PC-9 (cell line): ENCODE data around the gene PDE1C. TPM values are rescaled to one million over a fixed set of nuclear protein-coding genes. Genes with fewer than 3 reads are reported as not detected.

ENCODE experiments used
- BruUV-seq: library from RNA; stranded (reverse); fragments of 400-500 nt; replicated peaks from 2 replicates; lab custom pipeline; 2021; lab: Mats Ljungman, UMichigan
- CTCF ChIA-PET: fragments of 300-600 bp; sonication (Branson Sonifier 250); formaldehyde crosslinking; loops from one replicate; lab custom pipeline; 2022; ENCODE audit warnings: antibody characterized with exemption; lab: Charles Lee
- POLR2A ChIA-PET: fragments of 300-600 bp; sonication (Branson Sonifier 250); formaldehyde crosslinking; loops from one replicate; lab custom pipeline; 2022; ENCODE audit warnings: antibody characterized with exemption; ENCODE audit not compliant: unreplicated experiment; lab: Charles Lee
- DNase-seq, 2 experiments: peaks; one replicate each; pipeline versions ENCODE4 v3.0.0 to v3.0.0-alpha.2; 2015 to 2022; ENCODE audit warnings: mixed read lengths in 1 of 2
- H2AFZ ChIP-seq: fragments of 200-600 bp; sonication (generic); 2 replicates; pipeline ENCODE4 v1.8.1; 2017; ENCODE audit warnings: antibody characterized with exemption
- H3F3A ChIP-seq: fragments of 200-600 bp; sonication (generic); 2 replicates; pipeline ENCODE4 v1.8.1; 2017; ENCODE audit warnings: antibody characterized with exemption, mild to moderate bottlenecking, low read depth; ENCODE audit not compliant: insufficient read depth
- H3K27ac ChIP-seq: fragments of 200-600 bp; sonication (generic); 2 replicates; pipeline ENCODE4 v1.6.1; 2016; ENCODE audit warnings: mixed run types
- H3K27me3 ChIP-seq: fragments of 200-600 bp; sonication (generic); 2 replicates; pipeline ENCODE4 v1.6.1; 2016; ENCODE audit warnings: low read depth, mixed run types; ENCODE audit not compliant: insufficient read depth
- H3K36me3 ChIP-seq: fragments of 200-600 bp; sonication (generic); 2 replicates; pipeline ENCODE4 v1.6.1; 2016; ENCODE audit warnings: low read depth, mixed run types
- H3K4me1 ChIP-seq: fragments of 200-600 bp; sonication (generic); replicated peaks from 2 replicates; pipeline ENCODE4 v1.6.1; 2016; ENCODE audit warnings: mixed run types; ENCODE audit not compliant: insufficient read depth
- H3K4me2 ChIP-seq: fragments of 200-600 bp; sonication (generic); 2 replicates; pipeline ENCODE4 v1.6.1; 2017; ENCODE audit warnings: mixed run types
- H3K4me3 ChIP-seq: fragments of 200-600 bp; sonication (generic); 2 replicates; pipeline ENCODE4 v1.6.1; 2016; ENCODE audit warnings: mixed run types
- H3K79me2 ChIP-seq: fragments of 200-600 bp; sonication (generic); 2 replicates; pipeline ENCODE4 v1.6.1; 2017; ENCODE audit warnings: low read depth, mixed run types
- H3K9me2 ChIP-seq: fragments of 200-600 bp; sonication (generic); 2 replicates; pipeline ENCODE4 v1.8.1; 2017; ENCODE audit warnings: mild to moderate bottlenecking; ENCODE audit not compliant: insufficient read depth
- H3K9me3 ChIP-seq: fragments of 200-600 bp; sonication (generic); 2 replicates; pipeline ENCODE4 v1.8.1; 2016; ENCODE audit warnings: low read depth; ENCODE audit not compliant: insufficient read depth
- H4K20me1 ChIP-seq: fragments of 200-600 bp; sonication (generic); 2 replicates; pipeline ENCODE4 v1.8.1; 2017; ENCODE audit not compliant: insufficient read depth
- CTCF ChIP-seq: fragments of 200-600 bp; sonication (generic); conservative IDR thresholded peaks from 2 replicates; pipeline ENCODE4 v1.6.1; 2017; ENCODE audit warnings: mixed run types, antibody characterized with exemption, mild to moderate bottlenecking, moderate library complexity
- EZH2 ChIP-seq: fragments of 200-600 bp; sonication (generic); IDR thresholded peaks from 2 replicates; pipeline ENCODE4 v1.8.0; 2017; ENCODE audit warnings: antibody characterized with exemption, low read depth
- intact Hi-C: fragments of 100-400 bp; cut with micrococcal nuclease; formaldehyde crosslinking; loops from one replicate; pipeline ENCODE4 v1.10.0; 2022; ENCODE audit not compliant: unreplicated experiment
- total RNA-seq: library from RNA; stranded (reverse); gene quantifications from 2 replicates; pipeline ENCODE4 v1.2.3, GENCODE V29; 2021

Gene PDE1C
- total RNA-seq, 1 experiment from 2014 or later = 1.7 TPM

GRCh38 chr7:31955021-31955420, 115.2 kb downstream of the PDE1C start:
- BruUV-seq = no TSS peak
- ChIA-PET POLR2A (no interaction called here), CTCF (no interaction called here)
- H3K4me1 ChIP-seq = no peaks in the 10 kb centered on the region
- H2AFZ ChIP-seq = no peak overlapping the region
- H3K4me2 ChIP-seq = no peak overlapping the region
- intact Hi-C loops = no loop called here
- H4K20me1 ChIP-seq = no peaks in the 10 kb centered on the region
- no peak overlapping the region for H3K27ac ChIP-seq
- H3K4me3 ChIP-seq = no peak overlapping the region
- H3K79me2 ChIP-seq = no peaks in the 10 kb centered on the region
- no peak for TF ChIP-seq EZH2
- H3K36me3 ChIP-seq = no peaks in the 10 kb centered on the region
- H3K9me2 ChIP-seq = no peaks in the 10 kb centered on the region
- no peaks in the 10 kb centered on the region for H3F3A ChIP-seq
- no peak for DNase-seq
- H3K27me3 ChIP-seq = no peaks in the 10 kb centered on the region
- H3K9me3 ChIP-seq = no peaks in the 10 kb centered on the region

GRCh38 chr7:31954500-31954899, 115.7 kb downstream of the PDE1C start:
- H3K4me2 ChIP-seq = no peak overlapping the region
- no peaks in the 10 kb centered on the region for H3K79me2 ChIP-seq
- H3K27me3 ChIP-seq = no peaks in the 10 kb centered on the region
- intact Hi-C loops = no loop called here
- H3K36me3 ChIP-seq = no peaks in the 10 kb centered on the region
- no peaks in the 10 kb centered on the region for H3K4me1 ChIP-seq
- H4K20me1 ChIP-seq = no peaks in the 10 kb centered on the region
- no peak overlapping the region for H3K4me3 ChIP-seq
- TF ChIP-seq EZH2 = no peak
- no peak for TF ChIP-seq CTCF
- H3K9me3 ChIP-seq = no peaks in the 10 kb centered on the region
- POLR2A ChIA-PET = no interaction called here
- CTCF ChIA-PET = no interaction called here
- H3K9me2 ChIP-seq = no peaks in the 10 kb centered on the region
- no peak overlapping the region for H2AFZ ChIP-seq
- no peak overlapping the region for H3K27ac ChIP-seq
- BruUV-seq = no TSS peak
- H3F3A ChIP-seq = no peaks in the 10 kb centered on the region
- peak in 1 of 2 experiments; percentile 17 for DNase-seq

GRCh38 chr7:31953432-31953831, 116.8 kb downstream of the PDE1C start:
- H3K27ac ChIP-seq = no peak overlapping the region
- H3K4me1 ChIP-seq = no peaks in the 10 kb centered on the region

More at GRCh38 chr7:31953432-31953831, 116.8 kb downstream of the PDE1C start:
- ChIA-PET CTCF (no interaction called here), POLR2A (no interaction called here)
- BruUV-seq = no TSS peak
- Histone ChIP-seq H3K9me2 (no peaks in the 10 kb centered on the region), H2AFZ (no peak overlapping the region), H3K9me3 (no peaks in the 10 kb centered on the region), H3K27me3 (no peaks in the 10 kb centered on the region), H3K36me3 (no peaks in the 10 kb centered on the region), H3K79me2 (no peaks in the 10 kb centered on the region), H3K4me3 (no peak overlapping the region), H4K20me1 (no peaks in the 10 kb centered on the region), H3F3A (no peaks in the 10 kb centered on the region), H3K4me2 (no peak overlapping the region)
- TF ChIP-seq CTCF = no peak
- TF ChIP-seq EZH2 = no peak
- no peak for DNase-seq
- intact Hi-C loops = no loop called here
